SK-N-MC (cell line): ENCODE measurements around the gene ZMIZ2.

Experiments used
- EZH2 ChIP-seq: fragments of 200-600 bp; sonication (generic); IDR thresholded peaks from one replicate; pipeline ENCODE4 v1.6.1; 2017; ENCODE audit warnings: antibody characterized with exemption
- POLR2AphosphoS5 ChIP-seq: IDR thresholded peaks from 2 replicates; pipeline ENCODE4 v1.6.1; 2012; ENCODE audit warnings: mild to moderate bottlenecking, low read depth, low read length, borderline replicate concordance

DNA sequence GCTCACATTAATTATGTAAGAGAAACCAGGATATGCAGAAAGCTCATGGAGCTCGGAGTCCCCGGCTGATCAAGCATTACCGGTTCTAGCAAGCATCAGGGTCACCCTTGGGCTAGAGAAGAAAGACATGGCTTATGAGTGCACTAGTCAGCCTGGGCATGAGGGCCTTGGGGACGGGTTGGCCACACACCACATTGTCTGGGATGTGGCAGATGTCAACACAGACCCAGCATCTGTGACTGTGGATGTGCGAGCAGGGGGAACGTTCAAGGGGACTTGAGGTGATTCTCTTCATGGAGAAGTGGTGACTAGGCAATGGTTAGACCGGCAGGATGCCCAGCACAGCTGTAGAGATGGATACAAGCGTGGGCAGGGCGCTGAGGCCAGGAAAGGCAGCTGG is 13.7 kb downstream of the ZMIZ2 start:
- TF ChIP-seq POLR2AphosphoS5 (no peak), EZH2 (no peak)
